GM19468 (cell line): ENCODE data around the gene DCBLD1.
A peak's percentile ranks its signal among the peaks of the same experiment; 100 is the strongest.
"Not testable (repeated sequence)": the region's sequence is repeated elsewhere in the genome, so short reads cannot be mapped to it uniquely, and the experiment has no call there.

ENCODE experiments used
- ATAC-seq: cut with Tn5 transposase; IDR thresholded peaks from one replicate; pipeline ENCODE4 v1.9.1; 2021; ENCODE audit warnings: mild to moderate bottlenecking, moderate library complexity, moderate number of reproducible peaks; ENCODE audit not compliant: unreplicated experiment; ENCODE audit errors: extremely low read depth

DCBLD1 gene

GRCh38 chr6:117496383-117496990 is 14.0 kb downstream of the DCBLD1 start:
- peak; percentile 51 for ATAC-seq

- no peak for ATAC-seq
Observed at GRCh38 chr6:117497237-117497636, 14.8 kb downstream of the DCBLD1 start.

- ATAC-seq: no peak
Observed at GRCh38 chr6:117498159-117498558, 15.7 kb downstream of the DCBLD1 start.

- ATAC-seq: no peak
Observed at GRCh38 chr6:117501722-117502121, 19.2 kb downstream of the DCBLD1 start.

- no peak for ATAC-seq
Observed at GRCh38 chr6:117502580-117502979, 20.1 kb downstream of the DCBLD1 start.

- no peak for ATAC-seq
Observed at GRCh38 chr6:117503211-117503610, 20.7 kb downstream of the DCBLD1 start.

- ATAC-seq: no peak
Observed at GRCh38 chr6:117504478-117505144, 22.1 kb downstream of the DCBLD1 start.

- no peak for ATAC-seq
Observed at GRCh38 chr6:117505311-117505710, 22.8 kb downstream of the DCBLD1 start.

GRCh38 chr6:117506180-117506835 is 23.8 kb downstream of the DCBLD1 start:
- no peak for ATAC-seq

GRCh38 chr6:117506907-117507306 is 24.4 kb downstream of the DCBLD1 start:
- ATAC-seq: no peak

- ATAC-seq: no peak
Observed at GRCh38 chr6:117508450-117508971, 26.0 kb downstream of the DCBLD1 start.

GRCh38 chr6:117509021-117509420 is 26.5 kb downstream of the DCBLD1 start:
- ATAC-seq: no peak

GRCh38 chr6:117512056-117512828 is 29.8 kb downstream of the DCBLD1 start:
- ATAC-seq: no peak

- ATAC-seq: no peak
Observed at GRCh38 chr6:117512987-117513573, 30.6 kb downstream of the DCBLD1 start.

GRCh38 chr6:117513778-117514365 is 31.4 kb downstream of the DCBLD1 start:
- ATAC-seq: no peak

- no peak for ATAC-seq
Observed at GRCh38 chr6:117514655-117515054, 32.2 kb downstream of the DCBLD1 start.

GRCh38 chr6:117515326-117515725 is 32.9 kb downstream of the DCBLD1 start:
- ATAC-seq: no peak

GRCh38 chr6:117517995-117518394 is 35.5 kb downstream of the DCBLD1 start:
- not testable (repeated sequence) for ATAC-seq

GRCh38 chr6:117518870-117519269 is 36.4 kb downstream of the DCBLD1 start:
- ATAC-seq: no peak
